H9 (cell line): Measurements from ENCODE around the gene SLC13A5. TPM values are rescaled to one million over a fixed set of nuclear protein-coding genes. Genes with fewer than 3 reads are reported as not detected.

Source experiments
- DNase-seq: peaks from one replicate; pipeline ENCODE4 v3.0.0-alpha.2; 2017
- H2AFZ ChIP-seq: one replicate; pipeline ENCODE4 v1.6.1; 2013; ENCODE audit warnings: mild to moderate bottlenecking, low read length, control low read depth, moderate library complexity
- H2AK5ac ChIP-seq: 2 replicates; pipeline ENCODE4 v1.6.1; 2013; ENCODE audit warnings: low read length, control low read depth, mixed read lengths; ENCODE audit not compliant: insufficient read length
- H2BK120ac ChIP-seq: one replicate; pipeline ENCODE4 v1.6.1; 2013; ENCODE audit warnings: low read depth, mild to moderate bottlenecking, low read length, control low read depth, inconsistent platforms; ENCODE audit not compliant: poor library complexity, severe bottlenecking
- H2BK12ac ChIP-seq: 2 replicates; pipeline ENCODE4 v1.6.1; 2013; ENCODE audit warnings: low read length, control low read depth, mixed read lengths, low read depth; ENCODE audit not compliant: insufficient read length
- H2BK15ac ChIP-seq: 2 replicates; pipeline ENCODE4 v1.6.1; 2013; ENCODE audit warnings: low read depth, low read length, control low read depth
- H2BK20ac ChIP-seq: one replicate; pipeline ENCODE4 v1.6.1; 2013; ENCODE audit warnings: low read depth, mild to moderate bottlenecking, low read length, control low read depth, inconsistent platforms; ENCODE audit not compliant: poor library complexity, severe bottlenecking
- H2BK5ac ChIP-seq: 2 replicates; pipeline ENCODE4 v1.6.1; 2013; ENCODE audit warnings: low read length, control low read depth, mixed read lengths; ENCODE audit not compliant: insufficient read length
- H3K14ac ChIP-seq: 2 replicates; pipeline ENCODE4 v1.6.1; 2013; ENCODE audit warnings: low read length, control low read depth; ENCODE audit not compliant: insufficient read depth
- H3K18ac ChIP-seq: 2 replicates; pipeline ENCODE4 v1.6.1; 2013; ENCODE audit warnings: low read depth, mild to moderate bottlenecking, mixed read lengths, low read length, control low read depth; ENCODE audit not compliant: insufficient read length
- H3K23ac ChIP-seq: 2 replicates; pipeline ENCODE4 v1.6.1; 2013; ENCODE audit warnings: low read length, control low read depth, mixed read lengths, low read depth; ENCODE audit not compliant: insufficient read length
- H3K23me2 ChIP-seq: 2 replicates; pipeline ENCODE4 v1.6.1; 2013; ENCODE audit warnings: low read depth, mild to moderate bottlenecking, mixed read lengths, low read length, control low read depth; ENCODE audit not compliant: insufficient read length, poor library complexity, severe bottlenecking
- H3K27ac ChIP-seq: 2 replicates; pipeline ENCODE4 v1.5.1; 2013; ENCODE audit warnings: low read length, control low read depth, mixed read lengths, low read depth; ENCODE audit not compliant: insufficient read length
- H3K27me3 ChIP-seq: 2 replicates; pipeline ENCODE4 v1.6.1; 2013; ENCODE audit warnings: low read length, control low read depth, inconsistent platforms; ENCODE audit not compliant: insufficient read depth
- H3K4ac ChIP-seq: 2 replicates; pipeline ENCODE4 v1.6.1; 2013; ENCODE audit warnings: low read depth, mild to moderate bottlenecking, control low read depth, inconsistent platforms, low read length, moderate library complexity
- H3K4me1 ChIP-seq: 2 replicates; pipeline ENCODE4 v1.6.1; 2013; ENCODE audit warnings: low read length, control low read depth, inconsistent platforms; ENCODE audit not compliant: insufficient read depth
- H3K4me2 ChIP-seq: 2 replicates; pipeline ENCODE4 v1.6.1; 2013; ENCODE audit warnings: low read length, control low read depth, mixed read lengths; ENCODE audit not compliant: insufficient read length, insufficient read depth
- H3K56ac ChIP-seq: 2 replicates; pipeline ENCODE4 v1.6.1; 2013; ENCODE audit warnings: low read depth, mild to moderate bottlenecking, mixed read lengths, low read length, control low read depth; ENCODE audit not compliant: insufficient read length
- H3K79me1 ChIP-seq: 2 replicates; pipeline ENCODE4 v1.6.1; 2013; ENCODE audit warnings: low read depth, mild to moderate bottlenecking, moderate library complexity, low read length, control low read depth, inconsistent platforms; ENCODE audit not compliant: insufficient read depth, poor library complexity, severe bottlenecking
- H3K79me2 ChIP-seq: 2 replicates; pipeline ENCODE4 v1.6.1; 2013; ENCODE audit warnings: low read length, control low read depth, inconsistent platforms; ENCODE audit not compliant: insufficient read depth
- H3K9ac ChIP-seq: 2 replicates; pipeline ENCODE4 v1.6.1; 2013; ENCODE audit warnings: low read length, control low read depth, mixed read lengths; ENCODE audit not compliant: insufficient read length; ENCODE audit errors: extremely low read depth
- H3K9me3 ChIP-seq: one replicate; pipeline ENCODE4 v1.6.1; 2013; ENCODE audit warnings: low read depth, low read length, inconsistent platforms; ENCODE audit not compliant: control insufficient read depth
- H3T11ph ChIP-seq: one replicate; pipeline ENCODE4 v1.6.1; 2013; ENCODE audit warnings: mild to moderate bottlenecking, low read length, control low read depth, inconsistent platforms
- H4K20me1 ChIP-seq: one replicate; pipeline ENCODE4 v1.6.1; 2013; ENCODE audit not compliant: control insufficient read depth, insufficient read length, insufficient read depth
- H4K5ac ChIP-seq: 2 replicates; pipeline ENCODE4 v1.6.1; 2013; ENCODE audit warnings: low read depth, mild to moderate bottlenecking, mixed read lengths, low read length, control low read depth; ENCODE audit not compliant: insufficient read length
- H4K8ac ChIP-seq: replicated peaks from 2 replicates; pipeline ENCODE4 v1.6.1; 2013; ENCODE audit warnings: low read length, control low read depth, mixed read lengths, low read depth; ENCODE audit not compliant: insufficient read length
- H4K91ac ChIP-seq: 2 replicates; pipeline ENCODE4 v1.6.1; 2013; ENCODE audit warnings: low read depth, mild to moderate bottlenecking, moderate library complexity, mixed read lengths, low read length, control low read depth; ENCODE audit not compliant: insufficient read length
- H3K27ac Mint-ChIP-seq, 3 experiments: 2 replicates in 2 of 3; 3 replicates in 1 of 3; pipeline ENCODE4 v1.8.0; 2020 to 2021; ENCODE audit warnings: mixed read lengths in 3 of 3, mild to moderate bottlenecking in 1 of 3, moderate library complexity in 1 of 3
- H3K27me3 Mint-ChIP-seq: 2 replicates; pipeline ENCODE4 v1.8.0; 2021; ENCODE audit warnings: low read depth, mild to moderate bottlenecking, moderate library complexity, mixed read lengths
- H3K36me3 Mint-ChIP-seq, 3 experiments: 2 replicates in 2 of 3; 3 replicates in 1 of 3; pipeline ENCODE4 v1.8.0; 2020 to 2021; ENCODE audit warnings: low read depth in 3 of 3, mixed read lengths in 3 of 3; ENCODE audit not compliant: insufficient read depth in 1 of 3
- H3K4me1 Mint-ChIP-seq, 2 experiments: 2 replicates each; pipeline ENCODE4 v1.8.0; 2020; ENCODE audit warnings: mixed read lengths in 2 of 2
- H3K4me3 Mint-ChIP-seq, 2 experiments: 2 replicates in 1 of 2; 3 replicates in 1 of 2; pipeline ENCODE4 v1.8.0; 2020 to 2021; ENCODE audit warnings: mild to moderate bottlenecking in 2 of 2, mixed read lengths in 2 of 2, moderate library complexity in 1 of 2
- H3K9me3 Mint-ChIP-seq, 2 experiments: 2 replicates in 1 of 2; 3 replicates in 1 of 2; pipeline ENCODE4 v1.8.0; 2020; ENCODE audit warnings: mild to moderate bottlenecking in 2 of 2, mixed read lengths in 2 of 2, moderate library complexity in 1 of 2
- CTCF ChIP-seq: fragments of 200-600 bp; sonication (generic); conservative IDR thresholded peaks from 3 replicates; pipeline ENCODE4 v1.8.0; 2021; ENCODE audit warnings: antibody characterized with exemption, mild to moderate bottlenecking
- WGBS: extraction: QIAGEN DNeasy Blood & Tissue Kit; methylation state at CpG from one replicate; pipeline ENCODE4 v1.1.7; 2013; ENCODE audit warnings: missing lambda C conversion rate, low lambda C conversion rate, mixed read lengths; ENCODE audit not compliant: insufficient read length; ENCODE audit errors: extremely low coverage; 5-methylcytosine and 5-hydroxymethylcytosine counted together
- total RNA-seq: library from RNA; stranded (reverse); gene quantifications from 2 replicates; pipeline ENCODE4 v1.2.1, GENCODE V29; 2021

The SLC13A5 gene
- total RNA-seq, 1 experiment from 2014 or later, result 1.6 TPM

- Histone ChIP-seq H3K9me3 (no peaks in the 10 kb centered on the region), H2BK15ac (no peak within 1 kb of the TSS)
- no CpG with 5 or more reads among the region's 35 CpGs for whole genome bisulfite sequencing
These were observed 61.7 kb downstream of the SLC13A5 start, which contains the start of the genes C17orf100 and MED31 for GRCh38 chr17:6651354-6651918. Gene C17orf100, plus strand, starts transcription at chr17:6651762. Its CDS starts 152 bp downstream, at chr17:6651914. Gene MED31, minus strand, starts transcription at chr17:6651605. Its CDS starts 77 bp downstream, at chr17:6651528.

More at GRCh38 chr17:6651354-6651918, 61.7 kb downstream of the SLC13A5 start, which contains the start of the genes C17orf100 and MED31:
- H2BK120ac ChIP-seq, result no peak within 1 kb of the TSS
- H3K9me3 Mint-ChIP-seq, result no peaks in the 10 kb centered on the region
- peak within 1 kb of the TSS; percentile 67; the same call in 1 of the 2 replicates for H3K14ac ChIP-seq
- no peak within 1 kb of the TSS for H3K56ac ChIP-seq
- H2BK5ac ChIP-seq, result no peak within 1 kb of the TSS
- peak within 1 kb of the TSS; percentile 96 for H3K4me2 ChIP-seq
- H4K5ac ChIP-seq, result no peak within 1 kb of the TSS
- H4K8ac ChIP-seq, result no peak within 1 kb of the TSS
- peak within 1 kb of the TSS; percentile 55 for H3K18ac ChIP-seq
- H2AFZ ChIP-seq, result peak within 1 kb of the TSS; percentile 10
- H4K91ac ChIP-seq, result no peak within 1 kb of the TSS
- H3K23me2 ChIP-seq, result peaks cover 14% of the 10 kb centered on the region
- H3K9ac ChIP-seq, result peak within 1 kb of the TSS; percentile 79
- H3K27ac Mint-ChIP-seq, result peak within 1 kb of the TSS; percentile 92 to 95 (median 95); a peak in 6 of 7 replicates
- no peak within 1 kb of the TSS for H2BK12ac ChIP-seq
- peaks cover 33 to 43% of the 10 kb centered on the region in 2 experiments for H3K4me1 Mint-ChIP-seq
- H3K27ac ChIP-seq, result peak within 1 kb of the TSS; percentile 69
- H3K4me1 ChIP-seq, result peaks cover 4% of the 10 kb centered on the region
- no peaks in the 10 kb centered on the region; the same call in 1 of the 2 replicates for H3K79me2 ChIP-seq
- H3K4me3 Mint-ChIP-seq, result peak within 1 kb of the TSS; percentile 97 to 98
- peaks cover 2 to 29% (median 25%) of the 10 kb centered on the region in 3 experiments; a peak in 6 of 7 replicates for H3K36me3 Mint-ChIP-seq
- H3K27me3 ChIP-seq, result peaks cover 16% of the 10 kb centered on the region; the same call in 1 of the 2 replicates
- no peak within 1 kb of the TSS for H3T11ph ChIP-seq
- peaks cover 43% of the 10 kb centered on the region for H3K27me3 Mint-ChIP-seq
- H4K20me1 ChIP-seq, result no peaks in the 10 kb centered on the region
- H3K79me1 ChIP-seq, result peaks cover 3% of the 10 kb centered on the region
- H2BK20ac ChIP-seq, result no peak within 1 kb of the TSS
- H2AK5ac ChIP-seq, result no peak within 1 kb of the TSS
- TF ChIP-seq CTCF, result no peak
- peak; percentile 98 for DNase-seq
- no peak within 1 kb of the TSS for H3K23ac ChIP-seq
- H3K4ac ChIP-seq, result no peak within 1 kb of the TSS
